Testis (tissue), 3 donors: ENCODE data around the gene PCED1A. TPM values are rescaled to one million over a fixed set of nuclear protein-coding genes. Genes with fewer than 3 reads are reported as not detected.

ENCODE experiments used
- DNase-seq: peaks from one replicate; pipeline ENCODE4 v3.0.0-alpha.2; 2019
- H3K27ac ChIP-seq, 2 donors: fragments of 200-600 bp; sonication (generic); one replicate each; pipeline ENCODE4 v1.5.1; 2019
- H3K27me3 ChIP-seq: fragments of 200-600 bp; sonication (generic); one replicate; pipeline ENCODE4 v1.5.1; 2019
- H3K36me3 ChIP-seq: fragments of 200-600 bp; sonication (generic); one replicate; pipeline ENCODE4 v1.5.1; 2017; ENCODE audit warnings: low read depth; ENCODE audit errors: missing control alignments
- H3K4me1 ChIP-seq: fragments of 200-600 bp; sonication (generic); one replicate; pipeline ENCODE4 v1.5.1; 2019
- H3K4me3 ChIP-seq, 2 donors: fragments of 200-600 bp; sonication (generic); one replicate each; pipeline ENCODE4 v1.5.1; 2017 to 2019
- H3K9me3 ChIP-seq: fragments of 200-600 bp; sonication (generic); one replicate; pipeline ENCODE4 v1.5.1; 2017
- POLR2A ChIP-seq: fragments of 450-650 bp; IDR thresholded peaks from one replicate; pipeline ENCODE4 v1.6.1; 2017; ENCODE audit warnings: antibody characterized with exemption, mild to moderate bottlenecking, moderate library complexity
- WGBS, 2 donors: methylation state at CpG; one replicate each; pipeline ENCODE4 v1.1.5; 2018; 5-methylcytosine and 5-hydroxymethylcytosine counted together
- intact Hi-C: fragments of 100-400 bp; cut with DNase I; formaldehyde crosslinking; loops from one replicate; pipeline ENCODE4 v1.15.1; 2023; ENCODE audit warnings: low total_unique reads
- polyA plus RNA-seq: library from polyadenylated mRNA; stranded (reverse); fragments of 350-450 nt; fragmentation: Illumina TruSeq; extraction: RNeasy Lipid Tissue Mini Kit (QIAGEN cat#74804); gene quantifications from one replicate; pipeline ENCODE4 v1.2.3, GENCODE V29; 2014; ENCODE audit warnings: low read depth, low replicate concordance; ENCODE audit not compliant: insufficient read depth
- total RNA-seq, 2 donors: library from RNA; depleted of rRNA; stranded (reverse); fragments of >200 nt; gene quantifications; one replicate each; pipeline ENCODE4 v1.2.3, GENCODE V29; 2016
- TF ChIP-seq, protein P1 (sequence below), 3 experiments: fragments of 450-650 bp in 2 of 3; fragments of 200-600 bp in 1 of 3; sonication (generic) in 1 of 3; IDR thresholded peaks; one replicate each; pipeline ENCODE4 v1.5.1; 2016 to 2019; ENCODE audit warnings: antibody characterized with exemption in 3 of 3, mild to moderate bottlenecking in 2 of 3, moderate library complexity in 1 of 3

PCED1A gene
- total and polyA plus RNA-seq, 3 donors from 2014 or later, result 20.8 to 51.1 (median 46.0) TPM

DNA sequence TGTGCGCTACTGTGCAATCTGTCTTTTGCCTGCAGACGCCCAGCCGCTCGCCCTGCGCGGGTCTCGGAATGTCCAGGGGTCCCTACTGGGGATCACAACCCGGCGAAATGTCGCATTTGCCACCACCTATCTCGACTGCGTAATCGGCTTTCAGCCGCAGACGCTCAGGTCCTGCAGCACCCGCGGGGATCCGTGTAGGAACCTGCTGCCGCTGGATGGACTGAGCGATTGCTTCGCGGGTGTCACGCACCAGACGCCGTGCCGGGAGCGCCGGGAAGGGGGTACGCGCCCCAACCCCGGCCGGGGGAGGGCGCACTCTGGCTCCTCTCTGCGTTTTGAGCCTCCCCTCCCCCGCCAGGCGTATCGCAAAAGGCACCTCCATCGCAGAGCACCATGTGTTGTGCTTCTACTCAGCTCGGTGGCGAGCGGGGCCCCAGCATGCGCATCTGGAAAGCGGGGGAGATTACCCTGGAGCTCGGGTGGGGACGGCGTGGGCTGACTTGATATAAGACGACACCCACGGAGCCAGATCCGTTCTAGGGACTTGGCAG lies 32.1 kb upstream of the PCED1A start:
- Histone ChIP-seq H3K9me3 (no peaks in the 10 kb centered on the region), H3K4me1 (peaks cover 25% of the 10 kb centered on the region), H3K27me3 (no peaks in the 10 kb centered on the region), H3K36me3 (no peaks in the 10 kb centered on the region), H3K27ac (no peak overlapping the region), H3K4me3 (peak overlapping the region; percentile 93 to 98)
- intact Hi-C loops, result no loop called here
- TF ChIP-seq, protein P1, sequence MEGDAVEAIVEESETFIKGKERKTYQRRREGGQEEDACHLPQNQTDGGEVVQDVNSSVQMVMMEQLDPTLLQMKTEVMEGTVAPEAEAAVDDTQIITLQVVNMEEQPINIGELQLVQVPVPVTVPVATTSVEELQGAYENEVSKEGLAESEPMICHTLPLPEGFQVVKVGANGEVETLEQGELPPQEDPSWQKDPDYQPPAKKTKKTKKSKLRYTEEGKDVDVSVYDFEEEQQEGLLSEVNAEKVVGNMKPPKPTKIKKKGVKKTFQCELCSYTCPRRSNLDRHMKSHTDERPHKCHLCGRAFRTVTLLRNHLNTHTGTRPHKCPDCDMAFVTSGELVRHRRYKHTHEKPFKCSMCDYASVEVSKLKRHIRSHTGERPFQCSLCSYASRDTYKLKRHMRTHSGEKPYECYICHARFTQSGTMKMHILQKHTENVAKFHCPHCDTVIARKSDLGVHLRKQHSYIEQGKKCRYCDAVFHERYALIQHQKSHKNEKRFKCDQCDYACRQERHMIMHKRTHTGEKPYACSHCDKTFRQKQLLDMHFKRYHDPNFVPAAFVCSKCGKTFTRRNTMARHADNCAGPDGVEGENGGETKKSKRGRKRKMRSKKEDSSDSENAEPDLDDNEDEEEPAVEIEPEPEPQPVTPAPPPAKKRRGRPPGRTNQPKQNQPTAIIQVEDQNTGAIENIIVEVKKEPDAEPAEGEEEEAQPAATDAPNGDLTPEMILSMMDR (IDR thresholded peaks at IDR 0.05), result no peak
- TF ChIP-seq POLR2A, result no peak
- DNase-seq, result peak; percentile 36
- WGBS, 2 donors, result 0% methylated on average over 33 to 34 of the region's 49 CpGs

- Histone ChIP-seq H3K4me1 (peaks cover 25% of the 10 kb centered on the region), H3K9me3 (no peaks in the 10 kb centered on the region), H3K27ac (no peak overlapping the region), H3K36me3 (no peaks in the 10 kb centered on the region), H3K27me3 (no peaks in the 10 kb centered on the region), H3K4me3 (peak overlapping the region; percentile 93 to 98)
- WGBS, 2 donors, result 19 to 24% methylated on average over 13 to 34 of the region's 34 CpGs
- TF ChIP-seq, protein P1 (IDR thresholded peaks at IDR 0.05), result no peak
- no peak for TF ChIP-seq POLR2A
- no peak for DNase-seq
- intact Hi-C loops, result no loop called here
Observed at GRCh38 chr20:2871661-2872458, 31.4 kb upstream of the PCED1A start.

DNA sequence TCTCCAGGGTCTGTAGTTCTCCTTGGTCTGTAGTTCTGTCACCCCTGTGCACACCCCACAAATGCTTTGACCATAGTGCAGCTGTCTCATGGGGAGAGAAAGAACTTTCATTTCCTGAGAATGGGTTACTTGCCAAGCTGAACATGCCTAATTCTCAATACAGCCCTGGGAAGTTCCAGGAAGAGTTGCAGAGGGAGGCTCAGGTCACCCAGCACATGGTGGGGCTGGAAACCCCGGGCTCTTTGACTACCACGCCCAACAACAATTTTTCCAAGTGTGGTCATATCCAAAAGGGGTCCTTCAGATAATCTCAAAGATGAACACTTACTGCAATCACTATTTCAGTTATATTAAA lies 30.6 kb upstream of the PCED1A start:
- Histone ChIP-seq H3K9me3 (no peaks in the 10 kb centered on the region), H3K36me3 (no peaks in the 10 kb centered on the region), H3K27ac (no peak overlapping the region), H3K4me1 (peaks cover 25% of the 10 kb centered on the region), H3K4me3 (no peak overlapping the region), H3K27me3 (no peaks in the 10 kb centered on the region)
- DNase-seq, result no peak
- intact Hi-C loops, result no loop called here
- WGBS, 2 donors, result 33 to 42% methylated on average over 2 of the region's 2 CpGs
- no peak for TF ChIP-seq POLR2A
- TF ChIP-seq, protein P1 (IDR thresholded peaks at IDR 0.05), result no peak

DNA sequence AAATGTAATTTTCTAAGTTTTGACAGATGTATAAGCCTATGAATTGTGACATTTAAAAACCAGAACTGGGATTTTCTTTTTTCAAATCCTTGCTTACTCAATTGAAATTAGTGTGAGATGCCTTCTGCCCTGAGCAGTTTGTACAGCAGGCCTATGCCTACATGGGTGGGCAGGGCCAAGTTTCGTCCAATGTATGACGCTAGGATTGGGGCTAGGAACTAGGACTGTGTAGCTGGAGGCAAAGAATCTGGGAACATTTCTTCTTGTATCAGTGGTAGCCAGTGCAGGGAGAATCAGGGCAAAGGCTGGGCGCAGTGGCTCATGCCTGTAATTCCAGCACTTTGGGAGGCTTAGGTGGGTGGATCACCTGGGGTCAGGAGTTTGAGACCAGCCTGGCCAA lies 28.9 kb upstream of the PCED1A start:
- intact Hi-C loops, result no loop called here
- H3K9me3 ChIP-seq, result no peaks in the 10 kb centered on the region
- WGBS, 2 donors, result 92 to 93% methylated on average over 3 of the region's 3 CpGs
- H3K4me1 ChIP-seq, result peaks cover 17% of the 10 kb centered on the region
- no peak overlapping the region for H3K4me3 ChIP-seq
- no peak for DNase-seq
- H3K27ac ChIP-seq, result no peak overlapping the region
- no peaks in the 10 kb centered on the region for H3K27me3 ChIP-seq
- H3K36me3 ChIP-seq, result no peaks in the 10 kb centered on the region
- TF ChIP-seq, protein P1 (IDR thresholded peaks at IDR 0.05), result no peak
- no peak for TF ChIP-seq POLR2A
